Type B pancreatic cell (in vitro differentiated cells): ENCODE results near the gene COL20A1. TPM values are rescaled to one million over a fixed set of nuclear protein-coding genes. Genes with fewer than 3 reads are reported as not detected.
"Not testable (repeated sequence)": the region's sequence is repeated elsewhere in the genome, so short reads cannot be mapped to it uniquely, and the experiment has no call there.

Source experiments
- DNase-seq: peaks from one replicate; pipeline ENCODE4 v3.0.0; 2021; ENCODE audit warnings: mixed read lengths; ENCODE audit not compliant: unreplicated experiment; ENCODE audit errors: extremely low spot score
- H3K27ac Mint-ChIP-seq: 2 replicates; pipeline ENCODE4 v1.8.0; 2021; ENCODE audit warnings: mild to moderate bottlenecking, mixed read lengths
- H3K27me3 Mint-ChIP-seq: 2 replicates; pipeline ENCODE4 v1.8.0; 2021; ENCODE audit warnings: mixed read lengths
- H3K36me3 Mint-ChIP-seq: 2 replicates; pipeline ENCODE4 v1.8.0; 2021; ENCODE audit warnings: mixed read lengths
- H3K4me1 Mint-ChIP-seq: one replicate; pipeline ENCODE4 v1.8.0; 2021; ENCODE audit warnings: mixed read lengths; ENCODE audit not compliant: unreplicated experiment
- H3K4me3 Mint-ChIP-seq: 2 replicates; pipeline ENCODE4 v1.8.0; 2021; ENCODE audit warnings: mild to moderate bottlenecking, mixed read lengths
- H3K9me3 Mint-ChIP-seq: 2 replicates; pipeline ENCODE4 v1.8.0; 2021; ENCODE audit warnings: mixed read lengths
- total RNA-seq: library from RNA; stranded (reverse); gene quantifications from 2 replicates; pipeline ENCODE4 v1.2.1, GENCODE V29; 2021; ENCODE audit warnings: low replicate concordance
- TF ChIP-seq, protein P1 (sequence below): fragments of 200-600 bp; sonication (generic); conservative IDR thresholded peaks from 2 replicates; pipeline ENCODE4 v1.5.0; 2021; ENCODE audit warnings: antibody characterized with exemption, mild to moderate bottlenecking

COL20A1 gene
- total RNA-seq, 1 donor from 2014 or later: 0.36 TPM

DNA sequence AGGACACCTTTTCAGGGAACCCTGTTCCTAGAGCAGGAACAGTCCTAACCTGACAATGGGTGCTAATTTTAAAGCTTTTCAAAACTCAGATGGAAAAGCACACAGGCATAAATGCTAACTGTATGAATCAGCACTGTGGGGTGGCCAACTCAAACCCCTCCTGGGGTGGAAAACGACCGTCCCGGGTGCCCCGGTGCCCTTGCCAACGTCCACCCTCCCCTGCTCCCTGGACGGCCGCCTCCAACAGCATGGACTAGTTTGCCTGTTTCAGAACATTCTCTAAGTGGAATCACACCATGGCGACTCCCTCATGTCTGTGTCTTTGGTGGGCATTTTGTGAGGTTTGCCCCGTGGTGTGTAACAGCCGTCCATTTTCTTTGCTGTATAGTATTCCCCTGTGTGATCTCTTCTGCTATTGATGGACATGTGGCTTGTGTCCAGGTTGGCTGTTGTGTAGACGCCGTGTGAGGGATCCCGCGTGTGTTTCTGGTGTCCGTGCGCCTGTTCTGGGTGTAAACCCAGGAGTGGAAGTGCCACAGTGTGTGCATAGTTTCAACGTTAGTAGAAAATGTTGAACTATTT is 5.8 kb downstream of the COL20A1 start:
- Mint-ChIP-seq H3K27me3 (peaks cover 40% of the 10 kb centered on the region), H3K27ac (no peak overlapping the region), H3K9me3 (no peaks in the 10 kb centered on the region), H3K36me3 (no peaks in the 10 kb centered on the region), H3K4me3 (no peak overlapping the region), H3K4me1 (no peaks in the 10 kb centered on the region)
- TF ChIP-seq, protein P1, sequence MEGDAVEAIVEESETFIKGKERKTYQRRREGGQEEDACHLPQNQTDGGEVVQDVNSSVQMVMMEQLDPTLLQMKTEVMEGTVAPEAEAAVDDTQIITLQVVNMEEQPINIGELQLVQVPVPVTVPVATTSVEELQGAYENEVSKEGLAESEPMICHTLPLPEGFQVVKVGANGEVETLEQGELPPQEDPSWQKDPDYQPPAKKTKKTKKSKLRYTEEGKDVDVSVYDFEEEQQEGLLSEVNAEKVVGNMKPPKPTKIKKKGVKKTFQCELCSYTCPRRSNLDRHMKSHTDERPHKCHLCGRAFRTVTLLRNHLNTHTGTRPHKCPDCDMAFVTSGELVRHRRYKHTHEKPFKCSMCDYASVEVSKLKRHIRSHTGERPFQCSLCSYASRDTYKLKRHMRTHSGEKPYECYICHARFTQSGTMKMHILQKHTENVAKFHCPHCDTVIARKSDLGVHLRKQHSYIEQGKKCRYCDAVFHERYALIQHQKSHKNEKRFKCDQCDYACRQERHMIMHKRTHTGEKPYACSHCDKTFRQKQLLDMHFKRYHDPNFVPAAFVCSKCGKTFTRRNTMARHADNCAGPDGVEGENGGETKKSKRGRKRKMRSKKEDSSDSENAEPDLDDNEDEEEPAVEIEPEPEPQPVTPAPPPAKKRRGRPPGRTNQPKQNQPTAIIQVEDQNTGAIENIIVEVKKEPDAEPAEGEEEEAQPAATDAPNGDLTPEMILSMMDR: no peak
- no peak for DNase-seq

DNA sequence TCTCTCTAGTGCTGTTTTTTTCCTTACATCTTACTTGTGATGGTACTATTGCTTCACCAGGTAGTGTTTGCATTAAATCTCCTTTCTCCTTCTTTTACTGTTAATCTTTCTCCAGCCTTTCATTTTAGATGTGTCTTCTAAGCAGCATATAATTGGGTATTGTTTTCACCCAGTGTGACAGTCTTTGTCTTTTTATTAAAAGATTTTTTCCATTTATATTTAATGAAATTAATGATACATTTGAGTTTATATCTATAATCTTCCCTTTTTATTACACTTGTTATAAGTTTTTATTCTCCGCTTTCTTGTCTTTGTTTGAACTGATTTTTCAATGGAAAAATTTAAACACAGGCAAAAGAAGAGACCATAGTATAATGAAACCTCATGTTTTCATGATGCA is 8.7 kb downstream of the COL20A1 start:
- Mint-ChIP-seq H3K27me3 (peaks cover 35% of the 10 kb centered on the region), H3K36me3 (no peaks in the 10 kb centered on the region), H3K4me3 (no peak overlapping the region), H3K27ac (no peak overlapping the region), H3K4me1 (peaks cover 3% of the 10 kb centered on the region), H3K9me3 (no peaks in the 10 kb centered on the region)
- TF ChIP-seq, protein P1: no peak
- DNase-seq: no peak

DNA sequence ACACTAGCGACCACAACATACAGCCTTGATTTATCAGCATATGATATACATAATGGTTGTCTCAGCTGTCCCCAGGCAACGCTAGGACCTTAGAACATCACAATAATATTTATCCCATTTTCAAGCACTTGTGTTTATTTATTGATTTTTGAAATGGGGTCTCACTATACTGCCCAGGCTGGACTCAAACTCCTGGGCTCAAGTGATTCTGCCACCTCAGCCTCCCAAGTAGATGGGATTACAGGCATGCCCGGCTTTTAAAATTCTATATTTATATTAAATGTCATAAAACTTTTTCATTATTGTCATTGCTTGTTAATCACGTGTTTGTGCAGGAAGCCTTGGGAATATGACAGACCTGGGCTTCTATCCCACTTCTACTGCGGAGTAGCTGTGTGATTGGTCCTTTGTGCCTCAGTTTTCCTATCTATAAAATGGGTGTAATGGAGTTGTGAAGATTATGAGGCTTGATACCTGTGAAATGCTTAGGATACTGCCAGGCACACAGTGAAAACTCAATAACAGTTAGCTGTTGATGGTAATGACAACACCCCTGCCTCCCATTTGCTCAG is 10.2 kb downstream of the COL20A1 start:
- Mint-ChIP-seq H3K4me3 (no peak overlapping the region), H3K36me3 (no peaks in the 10 kb centered on the region), H3K27me3 (peaks cover 35% of the 10 kb centered on the region), H3K9me3 (no peaks in the 10 kb centered on the region), H3K27ac (no peak overlapping the region), H3K4me1 (peaks cover 3% of the 10 kb centered on the region)
- TF ChIP-seq, protein P1: no peak
- no peak for DNase-seq

DNA sequence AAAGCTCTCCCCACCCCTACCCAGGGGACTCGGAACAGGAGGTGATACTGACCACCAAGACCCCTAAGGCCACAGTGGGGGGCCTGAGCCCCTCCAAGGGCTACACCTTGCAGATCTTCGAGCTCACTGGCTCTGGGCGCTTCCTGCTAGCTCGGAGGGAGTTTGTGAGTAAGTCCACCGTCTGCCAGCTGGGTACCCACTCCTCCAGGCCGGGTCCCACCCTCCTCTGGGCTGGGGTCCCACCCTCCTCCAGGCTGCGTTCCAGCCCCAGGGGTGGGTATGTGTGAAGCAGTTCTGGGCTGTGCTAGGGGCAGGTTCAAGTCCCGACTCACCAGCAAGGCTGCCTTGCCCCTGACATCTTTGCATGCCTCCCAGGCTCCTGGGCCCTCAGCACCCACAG is 12.4 kb downstream of the COL20A1 start:
- Mint-ChIP-seq H3K4me3 (no peak overlapping the region), H3K36me3 (no peaks in the 10 kb centered on the region), H3K27me3 (peaks cover 23% of the 10 kb centered on the region), H3K4me1 (peaks cover 3% of the 10 kb centered on the region), H3K9me3 (no peaks in the 10 kb centered on the region), H3K27ac (no peak overlapping the region)
- TF ChIP-seq, protein P1: no peak
- DNase-seq: no peak

DNA sequence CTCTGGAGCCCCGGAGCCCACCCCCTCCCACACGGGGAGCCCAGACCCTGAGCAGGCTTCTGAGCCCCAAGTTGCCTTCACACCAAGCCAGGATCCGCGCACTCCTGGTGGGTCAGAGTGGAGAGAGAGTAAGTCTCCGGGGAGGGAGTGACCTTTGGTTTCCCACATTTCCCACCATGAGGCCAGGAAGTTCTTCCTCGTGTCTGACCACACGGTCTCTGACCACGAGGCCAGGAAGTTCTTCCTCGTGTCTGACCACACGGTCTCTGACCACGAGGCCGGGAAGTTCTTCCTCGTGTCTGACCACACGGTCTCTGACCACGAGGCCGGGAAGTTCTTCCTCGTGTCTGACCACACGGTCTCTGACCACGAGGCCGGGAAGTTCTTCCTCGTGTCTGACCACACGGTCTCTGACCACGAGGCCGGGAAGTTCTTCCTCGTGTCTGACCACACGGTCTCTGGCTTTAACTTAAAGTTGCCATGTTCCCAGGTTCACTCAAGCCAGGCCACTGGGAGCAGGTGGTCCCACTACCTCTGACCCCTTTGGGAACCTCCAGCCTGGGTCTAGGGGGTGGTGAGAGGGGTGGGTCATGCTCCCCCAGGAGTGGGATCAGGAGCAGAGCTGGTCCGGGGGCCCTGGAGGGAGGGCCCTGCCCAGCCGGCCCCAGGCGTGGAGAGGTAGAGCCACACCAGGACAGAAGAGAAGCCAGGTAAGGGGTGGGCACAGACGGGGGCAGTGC is 13.1 kb downstream of the COL20A1 start:
- H3K27me3 Mint-ChIP-seq: peaks cover 17% of the 10 kb centered on the region
- not testable (repeated sequence) for H3K4me1 Mint-ChIP-seq, H3K36me3 Mint-ChIP-seq, H3K4me3 Mint-ChIP-seq, H3K9me3 Mint-ChIP-seq, H3K27ac Mint-ChIP-seq, DNase-seq
